K562 (cell line): Measurements from ENCODE around the gene TSPAN12. TPM values are rescaled to one million over a fixed set of nuclear protein-coding genes. Genes with fewer than 3 reads are reported as not detected.

Source experiments
- ATAC-seq: fragments of 200-7000 bp; cut with Tn5 transposase; 3 replicates; pipeline ENCODE4 v1.9.1; 2020; ENCODE audit warnings: moderate library complexity
- BruUV-seq: library from RNA; stranded (reverse); fragments of 400-500 nt; replicated peaks from 2 replicates; lab custom pipeline; 2021; lab: Mats Ljungman, UMichigan
- CTCF ChIA-PET: fragments of 300-600 bp; formaldehyde crosslinking; extraction: SDS; loops from one replicate; lab custom pipeline; 2021; ENCODE audit warnings: low intra/inter-chr PET ratio; lab: Yijun Ruan, JAX
- POLR2A ChIA-PET: fragments of 300-600, 350-650 bp; sonication (Branson Sonifier 250); formaldehyde crosslinking; extraction: SDS; loops from one replicate; lab custom pipeline; 2021; ENCODE audit warnings: antibody characterized with exemption, inconsistent platforms; lab: Yijun Ruan, JAX
- DNase-seq, 4 experiments: peaks; one replicate each; pipeline versions ENCODE4 v3.0.0 to v3.0.0-alpha.2; 2011 to 2018; ENCODE audit warnings: low spot score in 3 of 4, mixed read lengths in 3 of 4; ENCODE audit errors: extremely low read depth in 1 of 4
- FAIRE-seq: peaks from 2 replicates; lab custom pipeline; 2011; peaks lifted over from hg19 to GRCh38; lab: Jason Lieb, UNC
- H2AFZ ChIP-seq: 2 replicates; pipeline ENCODE4 v1.6.0; 2011; ENCODE audit warnings: low read depth, low read length, control low read depth, inconsistent platforms
- H3K27ac ChIP-seq: fragments of 200-600 bp; 3 replicates; pipeline ENCODE4 v1.8.0; 2011; ENCODE audit warnings: low read depth, mild to moderate bottlenecking, control low read depth, inconsistent platforms, low read length, moderate library complexity, mixed read lengths; ENCODE audit errors: extremely low read depth
- H3K27me3 ChIP-seq, 2 experiments: fragments of 300-600 bp in 1 of 2; 2 replicates in 1 of 2; 3 replicates in 1 of 2; pipeline versions ENCODE4 v1.6.0 to v1.8.0; 2011; ENCODE audit warnings: inconsistent platforms in 2 of 2, low read length in 2 of 2, mild to moderate bottlenecking in 1 of 2, mixed read lengths in 1 of 2, moderate library complexity in 1 of 2; ENCODE audit not compliant: control insufficient read depth in 2 of 2, insufficient read depth in 2 of 2
- H3K36me3 ChIP-seq: fragments of 300-600 bp; 3 replicates; pipeline ENCODE4 v1.8.0; 2011; ENCODE audit warnings: mild to moderate bottlenecking, low read length, inconsistent platforms; ENCODE audit not compliant: control insufficient read depth, insufficient read depth
- H3K4me1 ChIP-seq, 2 experiments: fragments of 200-600 bp in 1 of 2; replicated peaks in 1 of 2; 2 replicates in 1 of 2; 3 replicates in 1 of 2; pipeline versions ENCODE4 v1.5.1 to v1.8.0; 2011; ENCODE audit warnings: inconsistent platforms in 2 of 2, low read length in 2 of 2, mild to moderate bottlenecking in 1 of 2, mixed read lengths in 1 of 2, moderate library complexity in 1 of 2; ENCODE audit not compliant: control insufficient read depth in 2 of 2, insufficient read depth in 2 of 2
- H3K4me2 ChIP-seq: 2 replicates; pipeline ENCODE4 v1.6.1; 2011; ENCODE audit warnings: low read length, control low read depth, inconsistent platforms, mixed read lengths; ENCODE audit not compliant: insufficient read depth
- H3K4me3 ChIP-seq: fragments of 200-600 bp; sonication (generic), shearing (Covaris generic); 2 replicates; pipeline ENCODE4 v1.5.1; 2016; ENCODE audit warnings: control low read depth, inconsistent platforms
- H3K79me2 ChIP-seq: fragments of 200-600 bp; 3 replicates; pipeline ENCODE4 v1.8.0; 2011; ENCODE audit warnings: low read length, inconsistent platforms; ENCODE audit not compliant: control insufficient read depth, insufficient read depth
- H3K9ac ChIP-seq, 2 experiments: 2 replicates each; pipeline versions ENCODE4 v1.6.0 to v1.6.1; 2011; ENCODE audit warnings: low read depth in 2 of 2, low read length in 2 of 2, control low read depth in 1 of 2, inconsistent platforms in 1 of 2, mild to moderate bottlenecking in 1 of 2, mixed read lengths in 1 of 2; ENCODE audit not compliant: insufficient read depth in 1 of 2
- H3K9me1 ChIP-seq: one replicate; pipeline ENCODE4 v1.6.0; 2011; ENCODE audit warnings: inconsistent platforms, mild to moderate bottlenecking, low read length, moderate library complexity; ENCODE audit not compliant: control insufficient read depth, insufficient read depth
- H3K9me3 ChIP-seq: replicated peaks from 2 replicates; pipeline ENCODE4 v1.5.1; 2011; ENCODE audit warnings: low read depth, low read length, inconsistent platforms; ENCODE audit not compliant: control insufficient read depth, insufficient read depth
- H4K20me1 ChIP-seq: replicated peaks from 2 replicates; pipeline ENCODE4 v1.6.1; 2011; ENCODE audit warnings: low read length, inconsistent platforms, mixed read lengths; ENCODE audit not compliant: control insufficient read depth, insufficient read depth
- BHLHE40 ChIP-seq: IDR thresholded peaks from 2 replicates; pipeline ENCODE4 v1.6.1; 2011; ENCODE audit warnings: low read length, improper control_type of control experiment
- FOXK1 ChIP-seq: sonication (generic); formaldehyde crosslinking; IDR thresholded peaks from 2 replicates; pipeline ENCODE4 v1.8.0; 2022; ENCODE audit warnings: missing genetic modification reagents, mild to moderate bottlenecking, borderline replicate concordance
- HNRNPK ChIP-seq: fragments of 200-400 bp; formaldehyde crosslinking; IDR thresholded peaks from one replicate; pipeline ENCODE4 v1.6.1; 2018; ENCODE audit warnings: mild to moderate bottlenecking, low read depth, low read length; ENCODE audit not compliant: poor library complexity, severe bottlenecking
- MXI1 ChIP-seq: IDR thresholded peaks from 2 replicates; pipeline ENCODE4 v1.6.1; 2011; ENCODE audit warnings: low read depth, mild to moderate bottlenecking, improper control_type of control experiment, low read length
- TCF3 ChIP-seq: sonication (generic); formaldehyde crosslinking; IDR thresholded peaks from 2 replicates; pipeline ENCODE4 v1.4.0; 2020; ENCODE audit warnings: mild to moderate bottlenecking, missing genetic modification reagents
- ZBTB5 ChIP-seq: fragments of 450-650 bp; IDR thresholded peaks from 2 replicates; pipeline ENCODE4 v1.6.1; 2017; ENCODE audit warnings: antibody characterized with exemption
- ZNF507 ChIP-seq: conservative IDR thresholded peaks from 2 replicates; pipeline ENCODE4 v1.6.1; 2017; ENCODE audit warnings: missing genetic modification characterization, missing compliant biosample characterization
- WGBS: fragments of 100-300 bp; shearing (Covaris generic); methylation state at CpG from one replicate; pipeline ENCODE4 v1.1.6; 2016; ENCODE audit warnings: low coverage, mixed read lengths; ENCODE audit not compliant: insufficient coverage; ENCODE audit errors: missing lambda C conversion rate; 5-methylcytosine and 5-hydroxymethylcytosine counted together
- in situ Hi-C: fragments of 300-500 bp; cut with MboI; formaldehyde crosslinking; loops from 4 replicates; pipeline ENCODE4 v1.15.0; 2018; ENCODE audit warnings: inconsistent platforms, mixed read lengths
- intact Hi-C: fragments of 100-400 bp; cut with micrococcal nuclease; formaldehyde crosslinking; loops from 2 replicates; pipeline ENCODE4 v1.14.2; 2022
- polyA plus RNA-seq, 8 experiments: library from polyadenylated mRNA; depleted of rRNA in 4 of 8; stranded (reverse) in 5 of 8; unstranded in 3 of 8; fragments of >200 nt; fragmentation: Nextera tagmentation in 2 of 8; fragmentation: Illumina TruSeq in 1 of 8; extraction: Ambion mirVana in 2 of 8; extraction: Trizol in 1 of 8; gene quantifications; 2 replicates each; pipeline versions ENCODE4 v1.2.1 to v1.2.3, GENCODE V29; 2011 to 2014; ENCODE audit warnings: inconsistent platforms in 1 of 8, missing spikeins in 1 of 8
- total RNA-seq, 7 experiments: library from RNA; depleted of rRNA in 6 of 7; stranded (reverse); fragments of >200 nt in 6 of 7; fragmentation: Illumina TruSeq in 2 of 7; extraction: Trizol in 2 of 7; gene quantifications; 2 replicates each; pipeline versions ENCODE4 v1.2.1 to v1.2.3, GENCODE V29; 2011 to 2021; ENCODE audit warnings: low replicate concordance in 1 of 7
- TF ChIP-seq, protein P1 (sequence below): fragments of 250-450 bp; sonication (Bioruptor Pico); IDR thresholded peaks from 2 replicates; pipeline ENCODE4 v1.8.0; 2022; ENCODE audit warnings: moderate library complexity, mild to moderate bottlenecking, inconsistent platforms
- TF ChIP-seq, protein P2 (sequence below): fragments of 450-650 bp; IDR thresholded peaks from 2 replicates; pipeline ENCODE4 v1.6.1; 2016; ENCODE audit warnings: antibody characterized with exemption

Gene TSPAN12
- total and polyA plus RNA-seq, 9 of the 15 experiments (the other 6 are each of a cell fraction or from before 2014, with no cell fraction given): 0.13 to 1.7 (median 0.35) TPM; not detected in 1

DNA sequence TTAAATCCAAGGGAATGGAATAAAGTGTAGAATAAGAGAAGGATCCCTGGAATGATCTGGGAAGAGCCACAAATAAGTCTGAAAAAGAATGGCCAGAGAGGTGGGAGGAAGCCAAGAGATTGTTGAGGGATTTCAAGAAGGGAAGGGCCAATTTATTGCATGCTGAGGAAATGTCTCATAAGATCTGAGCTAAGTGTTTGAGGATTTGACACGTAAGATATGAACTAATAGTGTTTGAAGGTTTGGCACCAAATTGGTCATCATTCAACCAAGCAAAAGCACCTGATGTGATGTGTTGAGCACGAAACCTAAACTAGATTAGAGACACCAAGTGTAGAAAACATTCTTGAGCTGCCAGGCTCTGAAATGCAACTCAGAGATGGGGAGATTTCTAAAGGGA, 97.9 kb downstream of the TSPAN12 start:
- BruUV-seq: no TSS peak
- 0% methylated on average over 2 of the region's 2 CpGs for WGBS
- Histone ChIP-seq H3K79me2 (no peaks in the 10 kb centered on the region), H3K4me3 (no peak overlapping the region), H3K27ac (no peak overlapping the region), H3K9me3 (no peaks in the 10 kb centered on the region), H2AFZ (no peak overlapping the region), H3K36me3 (no peaks in the 10 kb centered on the region), H3K9me1 (no peaks in the 10 kb centered on the region), H3K9ac (no peak overlapping the region), H3K4me2 (no peak overlapping the region), H4K20me1 (no peaks in the 10 kb centered on the region), H3K27me3 (no peaks in the 10 kb centered on the region; a peak in 1 of 5 replicates), H3K4me1 (no peaks in the 10 kb centered on the region)
- FAIRE-seq: no peak
- in situ Hi-C loops (no loop called here), intact Hi-C loops (no loop called here)
- ChIA-PET CTCF (no interaction called here), POLR2A (no interaction called here)
- TF ChIP-seq, protein P1, sequence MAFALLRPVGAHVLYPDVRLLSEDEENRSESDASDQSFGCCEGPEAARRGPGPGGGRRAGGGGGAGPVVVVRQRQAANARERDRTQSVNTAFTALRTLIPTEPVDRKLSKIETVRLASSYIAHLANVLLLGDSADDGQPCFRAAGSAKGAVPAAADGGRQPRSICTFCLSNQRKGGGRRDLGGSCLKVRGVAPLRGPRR (CRISPR knock-in tag): no peak
- TF ChIP-seq, protein P2, sequence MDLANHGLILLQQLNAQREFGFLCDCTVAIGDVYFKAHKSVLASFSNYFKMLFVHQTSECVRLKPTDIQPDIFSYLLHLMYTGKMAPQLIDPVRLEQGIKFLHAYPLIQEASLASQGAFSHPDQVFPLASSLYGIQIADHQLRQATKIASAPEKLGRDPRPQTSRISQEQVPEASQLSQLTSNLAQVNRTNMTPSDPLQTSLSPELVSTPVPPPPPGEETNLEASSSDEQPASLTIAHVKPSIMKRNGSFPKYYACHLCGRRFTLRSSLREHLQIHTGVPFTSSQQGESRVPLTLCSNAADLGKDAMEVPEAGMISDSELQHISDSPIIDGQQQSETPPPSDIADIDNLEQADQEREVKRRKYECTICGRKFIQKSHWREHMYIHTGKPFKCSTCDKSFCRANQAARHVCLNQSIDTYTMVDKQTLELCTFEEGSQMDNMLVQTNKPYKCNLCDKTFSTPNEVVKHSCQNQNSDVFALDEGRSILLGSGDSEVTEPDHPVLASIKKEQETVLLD: no peak
- no peak for TF ChIP-seq ZBTB5
- TF ChIP-seq BHLHE40: no peak
- TF ChIP-seq MXI1: no peak
- TF ChIP-seq TCF3: no peak
- TF ChIP-seq ZNF507 (tag): no peak
- no peak for TF ChIP-seq FOXK1 (CRISPR knock-in tag)
- TF ChIP-seq HNRNPK: no peak
- no peak for DNase-seq
- ATAC-seq: no peak
